Left renal pelvis (tissue), 4 donors: Measurements from ENCODE around the gene ZNF146. TPM values are rescaled to one million over a fixed set of nuclear protein-coding genes. Genes with fewer than 3 reads are reported as not detected.
"Not testable (repeated sequence)": the region's sequence is repeated elsewhere in the genome, so short reads cannot be mapped to it uniquely, and the experiment has no call there.

Source experiments
- DNase-seq, 4 donors: peaks; one replicate each; pipeline ENCODE4 v3.0.0-alpha.2; 2013; ENCODE audit warnings: low read depth in 4 of 4, low spot score in 3 of 4
- polyA plus RNA-seq, 4 donors: library from polyadenylated mRNA; unstranded; fragments of 120-200 nt; gene quantifications; one replicate each; pipeline ENCODE4 v1.2.1, GENCODE V29; 2013; ENCODE audit not compliant: insufficient read length in 4 of 4

ZNF146 gene
- polyA plus RNA-seq = 100 to 1,000 TPM; 120 to 179 (median 134) TPM

GRCh38 chr19:36214386-36215275, at the start of gene ZNF146, which contains the start of gene ZNF565:
ZNF146 (plus strand) TSS chr19:36215106; CDS start chr19:36236441, 21,335 bp downstream.
ZNF565 (minus strand) TSS chr19:36214665; CDS start chr19:36201985, 12,680 bp downstream.
- DNase-seq = peak; percentile 94 to 98 (median 97)

GRCh38 chr19:36169084-36169760, 45.7 kb upstream of the ZNF146 start:
- peak in 3 of 4 donors; percentile 2 to 32 (median 28) for DNase-seq

GRCh38 chr19:36172852-36173251, 42.1 kb upstream of the ZNF146 start:
- DNase-seq = no peak

- DNase-seq = not testable (repeated sequence)
Measured at GRCh38 chr19:36173846-36174245, 41.1 kb upstream of the ZNF146 start.

- not testable (repeated sequence) for DNase-seq
Measured at GRCh38 chr19:36179077-36179476, 35.8 kb upstream of the ZNF146 start.

GRCh38 chr19:36182612-36183244, 32.2 kb upstream of the ZNF146 start:
- DNase-seq = no peak

GRCh38 chr19:36183245-36183628, 31.7 kb upstream of the ZNF146 start:
- no peak for DNase-seq

GRCh38 chr19:36186722-36187121, 28.2 kb upstream of the ZNF146 start:
- not testable (repeated sequence) for DNase-seq

GRCh38 chr19:36196249-36196648, 18.7 kb upstream of the ZNF146 start:
- DNase-seq = no peak

GRCh38 chr19:36198119-36198518, 16.8 kb upstream of the ZNF146 start:
- no peak for DNase-seq

GRCh38 chr19:36201684-36202083, 13.2 kb upstream of the ZNF146 start:
- DNase-seq = no peak

- DNase-seq = no peak
Measured at GRCh38 chr19:36203293-36203692, 11.6 kb upstream of the ZNF146 start.

- no peak for DNase-seq
Measured at GRCh38 chr19:36207605-36208252, 7.2 kb upstream of the ZNF146 start.

GRCh38 chr19:36209372-36209771, 5.5 kb upstream of the ZNF146 start:
- DNase-seq = no peak

- no peak for DNase-seq
Measured at GRCh38 chr19:36210497-36210896, 4.4 kb upstream of the ZNF146 start.

- no peak for DNase-seq
Measured at GRCh38 chr19:36212895-36213294, 2.0 kb upstream of the ZNF146 start.

GRCh38 chr19:36215276-36216123, 594 bp downstream of the ZNF146 start:
- DNase-seq = peak; percentile 16 to 54 (median 36)

GRCh38 chr19:36221474-36221873, 6.6 kb downstream of the ZNF146 start:
- DNase-seq = no peak

GRCh38 chr19:36222503-36222902, 7.6 kb downstream of the ZNF146 start:
- no peak for DNase-seq
